HCT116 (cell line): Measurements from ENCODE around the gene CAMSAP3. TPM values are rescaled to one million over a fixed set of nuclear protein-coding genes. Genes with fewer than 3 reads are reported as not detected.

Experiments used
- ATAC-seq: fragments of 200-7000 bp; cut with Tn5 transposase; 2 replicates; pipeline ENCODE4 v1.9.1; 2020; ENCODE audit warnings: mild to moderate bottlenecking, moderate library complexity
- BruUV-seq: library from RNA; stranded (reverse); fragments of 400-500 nt; replicated peaks from 2 replicates; lab custom pipeline; 2021; lab: Mats Ljungman, UMichigan
- CTCF ChIA-PET: fragments of 300-600 bp; sonication (Branson Sonifier 250); formaldehyde crosslinking; loops from one replicate; lab custom pipeline; 2021; ENCODE audit warnings: antibody characterized with exemption; lab: Charles Lee
- POLR2A ChIA-PET: fragments of 300-600, 350-600 bp; sonication (Branson Sonifier 250); formaldehyde crosslinking; loops from one replicate; lab custom pipeline; 2021; ENCODE audit warnings: antibody characterized with exemption; lab: Charles Lee
- RAD21 ChIA-PET, 2 experiments: fragments of 300-600 bp; sonication (Branson Sonifier 250); formaldehyde crosslinking; loops; one replicate each; lab custom pipeline; 2023; ENCODE audit warnings: low total read pairs in 2 of 2; ENCODE audit not compliant: uncharacterized antibody in 2 of 2, unreplicated experiment in 2 of 2, low non-redundant PET in 1 of 2; lab: Charles Lee
- DNase-seq: peaks from one replicate; pipeline ENCODE4 v3.0.0-alpha.2; 2010; ENCODE audit warnings: low read depth, low spot score
- H2AFZ ChIP-seq: fragments of 200-600 bp; shearing (Covaris generic), sonication (generic); 2 replicates; pipeline ENCODE4 v1.6.1; 2017; ENCODE audit warnings: low read depth, mixed run types, mixed read lengths, antibody characterized with exemption, low read length; ENCODE audit not compliant: poor library complexity, severe bottlenecking
- H3K27ac ChIP-seq: 2 replicates; pipeline ENCODE4 v1.5.1; 2012; ENCODE audit warnings: low read depth, low read length
- H3K27me3 ChIP-seq: fragments of 200-600 bp; sonication (generic); 2 replicates; pipeline ENCODE4 v1.6.1; 2016; ENCODE audit warnings: mixed run types, low read length, mixed read lengths; ENCODE audit not compliant: insufficient read depth
- H3K36me3 ChIP-seq, 2 experiments: fragments of 200-500 bp in 1 of 2; fragments of 200-600 bp in 1 of 2; sonication (Bioruptor generic) in 1 of 2; sonication (generic) in 1 of 2; 2 replicates each; pipeline versions ENCODE4 v1.5.1 to v1.6.1; 2014 to 2016; ENCODE audit warnings: low read length in 2 of 2, inconsistent platforms in 1 of 2, mixed read lengths in 1 of 2, mixed run types in 1 of 2; ENCODE audit not compliant: insufficient read depth in 2 of 2, control insufficient read depth in 1 of 2
- H3K4me1 ChIP-seq, 2 experiments: fragments of 200-600 bp in 1 of 2; sonication (generic) in 1 of 2; 2 replicates each; pipeline versions ENCODE4 v1.5.1 to v1.6.1; 2012 to 2017; ENCODE audit warnings: low read length in 2 of 2, inconsistent platforms in 1 of 2, mild to moderate bottlenecking in 1 of 2, mixed read lengths in 1 of 2, mixed run types in 1 of 2, moderate library complexity in 1 of 2; ENCODE audit not compliant: insufficient read depth in 2 of 2, control insufficient read depth in 1 of 2
- H3K4me2 ChIP-seq: fragments of 200-600 bp; sonication (generic); 2 replicates; pipeline ENCODE4 v1.6.1; 2017; ENCODE audit warnings: mixed run types, low read length, mixed read lengths
- H3K4me3 ChIP-seq, 2 experiments: fragments of 200-600 bp in 1 of 2; sonication (generic) in 1 of 2; replicated peaks in 1 of 2; 2 replicates each; pipeline ENCODE4 v1.5.1; 2011 to 2016; ENCODE audit warnings: low read length in 2 of 2, control low read depth in 1 of 2, low read depth in 1 of 2, mild to moderate bottlenecking in 1 of 2, mixed read lengths in 1 of 2, mixed run types in 1 of 2
- H3K79me2 ChIP-seq: fragments of 200-600 bp; sonication (generic); 2 replicates; pipeline ENCODE4 v1.6.1; 2017; ENCODE audit warnings: mild to moderate bottlenecking, mixed run types, low read length, moderate library complexity, mixed read lengths; ENCODE audit not compliant: insufficient read depth
- H3K9ac ChIP-seq: fragments of 200-600 bp; sonication (generic); 2 replicates; pipeline ENCODE4 v1.6.1; 2016; ENCODE audit warnings: low read length, mixed read lengths
- H3K9me2 ChIP-seq: fragments of 200-600 bp; sonication (generic), shearing (Covaris generic); 2 replicates; pipeline ENCODE4 v1.6.1; 2017; ENCODE audit warnings: mixed run types, mild to moderate bottlenecking, moderate library complexity; ENCODE audit not compliant: insufficient read depth
- H3K9me3 ChIP-seq, 2 experiments: fragments of 200-500 bp in 1 of 2; fragments of 200-600 bp in 1 of 2; sonication (Bioruptor generic) in 1 of 2; sonication (generic) in 1 of 2; 2 replicates each; pipeline ENCODE4 v1.6.1; 2014 to 2017; ENCODE audit warnings: low read length in 2 of 2, mixed read lengths in 2 of 2, inconsistent platforms in 1 of 2, low read depth in 1 of 2, mild to moderate bottlenecking in 1 of 2, mixed run types in 1 of 2, moderate library complexity in 1 of 2; ENCODE audit not compliant: control insufficient read depth in 1 of 2, insufficient read depth in 1 of 2
- H4K20me1 ChIP-seq: fragments of 200-600 bp; sonication (generic), shearing (Covaris generic); 2 replicates; pipeline ENCODE4 v1.6.1; 2017; ENCODE audit warnings: mixed run types, mild to moderate bottlenecking, moderate library complexity; ENCODE audit not compliant: insufficient read depth
- ELF1 ChIP-seq: IDR thresholded peaks from 2 replicates; pipeline ENCODE4 v1.6.1; 2012; ENCODE audit warnings: low read depth, borderline replicate concordance
- EZH2 ChIP-seq: fragments of 200-600 bp; sonication (generic); IDR thresholded peaks from 2 replicates; pipeline ENCODE4 v1.6.1; 2017; ENCODE audit warnings: antibody characterized with exemption, mixed run types
- JUND ChIP-seq: IDR thresholded peaks from 2 replicates; pipeline ENCODE4 v1.6.1; 2012
- POLR2A ChIP-seq: IDR thresholded peaks from 2 replicates; pipeline ENCODE4 v1.7.0; 2011; ENCODE audit warnings: borderline replicate concordance; ENCODE audit not compliant: insufficient read depth, insufficient read length; ENCODE audit errors: extremely low read depth
- RAD21 ChIP-seq: IDR thresholded peaks from 2 replicates; pipeline ENCODE4 v1.6.1; 2012; ENCODE audit warnings: low read depth, mild to moderate bottlenecking
- SIN3A ChIP-seq: IDR thresholded peaks from 2 replicates; pipeline ENCODE4 v1.6.1; 2012; ENCODE audit warnings: low read depth
- SP1 ChIP-seq: IDR thresholded peaks from 2 replicates; pipeline ENCODE4 v1.6.1; 2012; ENCODE audit warnings: low read depth
- TCF7L2 ChIP-seq: IDR thresholded peaks from 2 replicates; pipeline ENCODE4 v1.7.0; 2011; ENCODE audit warnings: borderline replicate concordance, inconsistent platforms; ENCODE audit not compliant: insufficient read depth, insufficient read length; ENCODE audit errors: extremely low read depth
- ZFX ChIP-seq: fragments of 450-650 bp; IDR thresholded peaks from 2 replicates; pipeline ENCODE4 v1.6.1; 2017
- ZNF274 ChIP-seq: fragments of 200-500 bp; sonication (Bioruptor generic); IDR thresholded peaks from 2 replicates; pipeline ENCODE4 v1.6.1; 2014; ENCODE audit warnings: mild to moderate bottlenecking, low read depth, low read length, inconsistent platforms
- intact Hi-C: fragments of 100-400 bp; cut with micrococcal nuclease; formaldehyde crosslinking; loops from 2 replicates; pipeline ENCODE4 v1.10.0; 2022
- total RNA-seq: library from RNA; stranded (reverse); gene quantifications from one replicate; pipeline ENCODE4 v1.2.1, GENCODE V29; 2021; ENCODE audit not compliant: unreplicated experiment
- TF ChIP-seq, protein P1 (sequence below): IDR thresholded peaks from 2 replicates; pipeline ENCODE4 v1.6.1; 2012; ENCODE audit warnings: low read depth
- TF ChIP-seq, protein P2 (sequence below), 3 experiments: fragments of 200-600 bp in 1 of 3; sonication (generic) in 1 of 3; IDR thresholded peaks in 2 of 3; conservative IDR thresholded peaks in 1 of 3; 2 replicates each; pipeline ENCODE4 v1.5.1; 2012 to 2017; ENCODE audit warnings: low read depth in 2 of 3, low read length in 2 of 3, antibody characterized with exemption in 1 of 3, borderline replicate concordance in 1 of 3, control low read depth in 1 of 3, mild to moderate bottlenecking in 1 of 3, mixed read lengths in 1 of 3, mixed run types in 1 of 3, moderate library complexity in 1 of 3; ENCODE audit not compliant: insufficient read depth in 1 of 3
- TF ChIP-seq, protein P3 (sequence below): IDR thresholded peaks from 2 replicates; pipeline ENCODE4 v1.6.1; 2012
- TF ChIP-seq, protein P4 (sequence below): IDR thresholded peaks from 2 replicates; pipeline ENCODE4 v1.6.1; 2011; ENCODE audit warnings: mild to moderate bottlenecking, low read length, moderate library complexity; ENCODE audit not compliant: insufficient replicate concordance; ENCODE audit errors: extremely low read depth

Gene CAMSAP3
- total RNA-seq, 1 experiment from 2014 or later: 24.0 TPM

DNA sequence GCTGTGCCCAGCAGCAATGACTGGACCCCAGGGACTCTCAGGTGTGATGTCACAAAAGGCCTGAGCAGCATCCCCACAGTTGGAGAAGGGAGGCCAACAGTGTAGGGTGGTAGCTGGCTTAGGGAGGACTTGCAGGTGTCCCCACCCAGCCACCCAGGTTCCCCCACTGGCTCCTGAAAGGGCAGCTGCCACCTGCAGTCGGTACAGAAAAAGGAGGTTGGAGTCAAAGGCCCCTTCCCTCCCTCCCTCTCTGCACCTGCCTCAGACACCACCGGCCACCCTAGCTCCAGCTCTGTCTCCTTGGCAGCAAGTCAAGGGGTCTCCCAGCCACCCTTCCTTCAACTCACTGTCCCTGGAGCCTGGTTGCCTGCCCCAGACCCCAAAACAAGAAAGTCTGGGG is 38.0 kb downstream of the CAMSAP3 start, which contains the start of gene PCP2:
TSS of gene PCP2 (minus strand) at position 22 of the 400 bp plus-strand sequence. CDS start 262 bp downstream, outside the sequence.
- no peaks in the 10 kb centered on the region for H3K27me3 ChIP-seq
- H3K36me3 ChIP-seq: no peaks in the 10 kb centered on the region; a peak in 1 of 4 replicates
- RAD21 ChIA-PET: no interaction called here
- TF ChIP-seq TCF7L2 (no peak), EZH2 (no peak), JUND (no peak), ZFX (no peak), ELF1 (no peak), SIN3A (no peak), POLR2A (no peak), RAD21 (no peak), ZNF274 (no peak), SP1 (no peak)
- TF ChIP-seq, protein P1, sequence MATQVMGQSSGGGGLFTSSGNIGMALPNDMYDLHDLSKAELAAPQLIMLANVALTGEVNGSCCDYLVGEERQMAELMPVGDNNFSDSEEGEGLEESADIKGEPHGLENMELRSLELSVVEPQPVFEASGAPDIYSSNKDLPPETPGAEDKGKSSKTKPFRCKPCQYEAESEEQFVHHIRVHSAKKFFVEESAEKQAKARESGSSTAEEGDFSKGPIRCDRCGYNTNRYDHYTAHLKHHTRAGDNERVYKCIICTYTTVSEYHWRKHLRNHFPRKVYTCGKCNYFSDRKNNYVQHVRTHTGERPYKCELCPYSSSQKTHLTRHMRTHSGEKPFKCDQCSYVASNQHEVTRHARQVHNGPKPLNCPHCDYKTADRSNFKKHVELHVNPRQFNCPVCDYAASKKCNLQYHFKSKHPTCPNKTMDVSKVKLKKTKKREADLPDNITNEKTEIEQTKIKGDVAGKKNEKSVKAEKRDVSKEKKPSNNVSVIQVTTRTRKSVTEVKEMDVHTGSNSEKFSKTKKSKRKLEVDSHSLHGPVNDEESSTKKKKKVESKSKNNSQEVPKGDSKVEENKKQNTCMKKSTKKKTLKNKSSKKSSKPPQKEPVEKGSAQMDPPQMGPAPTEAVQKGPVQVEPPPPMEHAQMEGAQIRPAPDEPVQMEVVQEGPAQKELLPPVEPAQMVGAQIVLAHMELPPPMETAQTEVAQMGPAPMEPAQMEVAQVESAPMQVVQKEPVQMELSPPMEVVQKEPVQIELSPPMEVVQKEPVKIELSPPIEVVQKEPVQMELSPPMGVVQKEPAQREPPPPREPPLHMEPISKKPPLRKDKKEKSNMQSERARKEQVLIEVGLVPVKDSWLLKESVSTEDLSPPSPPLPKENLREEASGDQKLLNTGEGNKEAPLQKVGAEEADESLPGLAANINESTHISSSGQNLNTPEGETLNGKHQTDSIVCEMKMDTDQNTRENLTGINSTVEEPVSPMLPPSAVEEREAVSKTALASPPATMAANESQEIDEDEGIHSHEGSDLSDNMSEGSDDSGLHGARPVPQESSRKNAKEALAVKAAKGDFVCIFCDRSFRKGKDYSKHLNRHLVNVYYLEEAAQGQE: no peak
- TF ChIP-seq, protein P2, sequence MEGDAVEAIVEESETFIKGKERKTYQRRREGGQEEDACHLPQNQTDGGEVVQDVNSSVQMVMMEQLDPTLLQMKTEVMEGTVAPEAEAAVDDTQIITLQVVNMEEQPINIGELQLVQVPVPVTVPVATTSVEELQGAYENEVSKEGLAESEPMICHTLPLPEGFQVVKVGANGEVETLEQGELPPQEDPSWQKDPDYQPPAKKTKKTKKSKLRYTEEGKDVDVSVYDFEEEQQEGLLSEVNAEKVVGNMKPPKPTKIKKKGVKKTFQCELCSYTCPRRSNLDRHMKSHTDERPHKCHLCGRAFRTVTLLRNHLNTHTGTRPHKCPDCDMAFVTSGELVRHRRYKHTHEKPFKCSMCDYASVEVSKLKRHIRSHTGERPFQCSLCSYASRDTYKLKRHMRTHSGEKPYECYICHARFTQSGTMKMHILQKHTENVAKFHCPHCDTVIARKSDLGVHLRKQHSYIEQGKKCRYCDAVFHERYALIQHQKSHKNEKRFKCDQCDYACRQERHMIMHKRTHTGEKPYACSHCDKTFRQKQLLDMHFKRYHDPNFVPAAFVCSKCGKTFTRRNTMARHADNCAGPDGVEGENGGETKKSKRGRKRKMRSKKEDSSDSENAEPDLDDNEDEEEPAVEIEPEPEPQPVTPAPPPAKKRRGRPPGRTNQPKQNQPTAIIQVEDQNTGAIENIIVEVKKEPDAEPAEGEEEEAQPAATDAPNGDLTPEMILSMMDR (IDR thresholded peaks at IDR 0.05 in 2 of 3, conservative IDR thresholded peaks at IDR 0.05 in 1 of 3; ENCODE audit: borderline replicate concordance in 1 of 3, insufficient read depth in 1 of 3, low read depth in 2 of 3, low read length in 2 of 3): no peak
- TF ChIP-seq, protein P3, sequence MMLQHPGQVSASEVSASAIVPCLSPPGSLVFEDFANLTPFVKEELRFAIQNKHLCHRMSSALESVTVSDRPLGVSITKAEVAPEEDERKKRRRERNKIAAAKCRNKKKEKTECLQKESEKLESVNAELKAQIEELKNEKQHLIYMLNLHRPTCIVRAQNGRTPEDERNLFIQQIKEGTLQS: no peak
- TF ChIP-seq, protein P4, sequence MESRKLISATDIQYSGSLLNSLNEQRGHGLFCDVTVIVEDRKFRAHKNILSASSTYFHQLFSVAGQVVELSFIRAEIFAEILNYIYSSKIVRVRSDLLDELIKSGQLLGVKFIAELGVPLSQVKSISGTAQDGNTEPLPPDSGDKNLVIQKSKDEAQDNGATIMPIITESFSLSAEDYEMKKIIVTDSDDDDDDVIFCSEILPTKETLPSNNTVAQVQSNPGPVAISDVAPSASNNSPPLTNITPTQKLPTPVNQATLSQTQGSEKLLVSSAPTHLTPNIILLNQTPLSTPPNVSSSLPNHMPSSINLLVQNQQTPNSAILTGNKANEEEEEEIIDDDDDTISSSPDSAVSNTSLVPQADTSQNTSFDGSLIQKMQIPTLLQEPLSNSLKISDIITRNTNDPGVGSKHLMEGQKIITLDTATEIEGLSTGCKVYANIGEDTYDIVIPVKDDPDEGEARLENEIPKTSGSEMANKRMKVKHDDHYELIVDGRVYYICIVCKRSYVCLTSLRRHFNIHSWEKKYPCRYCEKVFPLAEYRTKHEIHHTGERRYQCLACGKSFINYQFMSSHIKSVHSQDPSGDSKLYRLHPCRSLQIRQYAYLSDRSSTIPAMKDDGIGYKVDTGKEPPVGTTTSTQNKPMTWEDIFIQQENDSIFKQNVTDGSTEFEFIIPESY: no peak
- TF ChIP-seq, all 23 proteins: peak for 0
- ChIA-PET POLR2A (interaction anchor here (2.2 kb wide), 1 partner anchor 28 kb away, joined by 4 read pairs; no protein-coding TSS in a partner anchor), CTCF (no interaction called here)
- peaks cover 10 to 22% of the 10 kb centered on the region in 2 experiments; a peak in 3 of 4 replicates for H3K4me1 ChIP-seq
- ATAC-seq (no peak), DNase-seq (no peak)
- no peak within 1 kb of the TSS for H2AFZ ChIP-seq
- H3K4me3 ChIP-seq: no peak within 1 kb of the TSS
- H3K79me2 ChIP-seq: peaks cover 48% of the 10 kb centered on the region
- intact Hi-C loops: no loop called here
- H3K9me2 ChIP-seq: no peaks in the 10 kb centered on the region
- H3K27ac ChIP-seq: no peak within 1 kb of the TSS
- BruUV-seq: no TSS peak
- H4K20me1 ChIP-seq: no peaks in the 10 kb centered on the region
- H3K9me3 ChIP-seq: no peaks in the 10 kb centered on the region
- no peak within 1 kb of the TSS for H3K9ac ChIP-seq
- no peak within 1 kb of the TSS for H3K4me2 ChIP-seq
